ENCODE measurements around the gene KRT86. TPM values are rescaled to one million over a fixed set of nuclear protein-coding genes. Genes with fewer than 3 reads are reported as not detected.

Gene KRT86
- total RNA-seq, 4 donors from 2014 or later, result 3.6 TPM; not detected in 3

- intact Hi-C loops (cut with DNase I; ENCODE audit: low total_unique reads), result no loop called here
- H3K4me3 ChIP-seq, result no peak within 1 kb of the TSS
- H3K4me1 ChIP-seq, result peaks cover 0 to 4% (median 0%) of the 10 kb centered on the region in 4 donors
- no peak within 1 kb of the TSS for H3K27ac ChIP-seq
- in situ Hi-C loops (cut with MboI; ENCODE audit: low pct_ligation_motif_present in 1 of 4, low pct_unique_long_range_greater_than_20kb in 1 of 4, low sequenced_read_pairs in 3 of 4), result no loop called here
- 60 to 76% methylated on average over 1 to 35 of the region's 35 CpGs for WGBS, 2 donors (ENCODE audit: low coverage in 1 of 2)
- no peaks in the 10 kb centered on the region for H3K36me3 ChIP-seq
- peaks cover 14% of the 10 kb centered on the region for H3K27me3 ChIP-seq
- no peak for DNase-seq
- H3K9me3 ChIP-seq, result no peaks in the 10 kb centered on the region
- TF ChIP-seq CTCF (IDR thresholded peaks at IDR 0.05) (no peak), POLR2A (IDR thresholded peaks at IDR 0.05) (no peak), EP300 (IDR thresholded peaks at IDR 0.05; ENCODE audit: low read depth) (no peak), POLR2AphosphoS5 (IDR thresholded peaks at IDR 0.05) (no peak)
Measured at GRCh38 chr12:52320784-52321400, 46.4 kb downstream of the KRT86 start, which contains the start of gene KRT83. Gene KRT83 (minus strand): TSS chr12:52321398. CDS start chr12:52321335, 63 bp downstream.

GRCh38 chr12:52321418-52321817 is 47.0 kb downstream of the KRT86 start:
- in situ Hi-C loops (cut with MboI; ENCODE audit: low pct_ligation_motif_present in 1 of 4, low pct_unique_long_range_greater_than_20kb in 1 of 4, low sequenced_read_pairs in 3 of 4), result no loop called here
- TF ChIP-seq EP300 (IDR thresholded peaks at IDR 0.05; ENCODE audit: low read depth) (no peak), POLR2AphosphoS5 (IDR thresholded peaks at IDR 0.05) (no peak), CTCF (IDR thresholded peaks at IDR 0.05) (no peak), POLR2A (IDR thresholded peaks at IDR 0.05) (no peak)

GRCh38 chr12:52322069-52322468 is 47.6 kb downstream of the KRT86 start:
- Histone ChIP-seq H3K4me3 (no peak overlapping the region), H3K36me3 (no peaks in the 10 kb centered on the region), H3K4me1 (peaks cover 0 to 4% (median 0%) of the 10 kb centered on the region in 4 donors), H3K27me3 (peaks cover 14% of the 10 kb centered on the region), H3K9me3 (no peaks in the 10 kb centered on the region), H3K27ac (no peak overlapping the region)
- WGBS, 2 donors (ENCODE audit: low coverage in 1 of 2), result 100% methylated on average over 1 of the region's 1 CpG
- no peak for DNase-seq
- in situ Hi-C loops (cut with MboI; ENCODE audit: low pct_ligation_motif_present in 1 of 4, low pct_unique_long_range_greater_than_20kb in 1 of 4, low sequenced_read_pairs in 3 of 4), result no loop called here
- TF ChIP-seq EP300 (IDR thresholded peaks at IDR 0.05; ENCODE audit: low read depth), result no peak
- no peak for TF ChIP-seq POLR2A (IDR thresholded peaks at IDR 0.05)
- no peak for TF ChIP-seq POLR2AphosphoS5 (IDR thresholded peaks at IDR 0.05)
- TF ChIP-seq CTCF (IDR thresholded peaks at IDR 0.05), result no peak
- intact Hi-C loops (cut with DNase I; ENCODE audit: low total_unique reads), result no loop called here

More at GRCh38 chr12:52321418-52321817, 47.0 kb downstream of the KRT86 start:
- Histone ChIP-seq H3K36me3 (no peaks in the 10 kb centered on the region), H3K27me3 (peaks cover 14% of the 10 kb centered on the region), H3K4me1 (peaks cover 0 to 4% (median 0%) of the 10 kb centered on the region in 4 donors), H3K9me3 (no peaks in the 10 kb centered on the region), H3K27ac (no peak overlapping the region), H3K4me3 (no peak overlapping the region)
- intact Hi-C loops (cut with DNase I; ENCODE audit: low total_unique reads), result no loop called here
- WGBS, 2 donors (ENCODE audit: low coverage in 1 of 2), result 54% methylated on average over 4 of the region's 4 CpGs; no CpG with 5 or more reads in 1 of the 2 donors
- no peak for DNase-seq

GRCh38 chr12:52323001-52323400 is 48.6 kb downstream of the KRT86 start:
- peaks cover 14% of the 10 kb centered on the region for H3K27me3 ChIP-seq
- H3K4me3 ChIP-seq, result no peak overlapping the region
- WGBS, 2 donors (ENCODE audit: low coverage in 1 of 2), result 55% methylated on average over 1 of the region's 1 CpG; no CpG with 5 or more reads in 1 of the 2 donors
- in situ Hi-C loops (cut with MboI; ENCODE audit: low pct_ligation_motif_present in 1 of 4, low pct_unique_long_range_greater_than_20kb in 1 of 4, low sequenced_read_pairs in 3 of 4), result no loop called here
- no peak overlapping the region for H3K27ac ChIP-seq
- TF ChIP-seq POLR2A (IDR thresholded peaks at IDR 0.05) (no peak), EP300 (IDR thresholded peaks at IDR 0.05; ENCODE audit: low read depth) (no peak), CTCF (IDR thresholded peaks at IDR 0.05) (no peak), POLR2AphosphoS5 (IDR thresholded peaks at IDR 0.05) (no peak)
- H3K4me1 ChIP-seq, result peaks cover 0 to 4% (median 0%) of the 10 kb centered on the region in 4 donors
- intact Hi-C loops (cut with DNase I; ENCODE audit: low total_unique reads), result no loop called here
- no peaks in the 10 kb centered on the region for H3K36me3 ChIP-seq
- no peak for DNase-seq
- no peaks in the 10 kb centered on the region for H3K9me3 ChIP-seq

Data from transverse colon (tissue), 4 donors.